ENCODE results near the gene EIF3K.

The EIF3K gene

DNA sequence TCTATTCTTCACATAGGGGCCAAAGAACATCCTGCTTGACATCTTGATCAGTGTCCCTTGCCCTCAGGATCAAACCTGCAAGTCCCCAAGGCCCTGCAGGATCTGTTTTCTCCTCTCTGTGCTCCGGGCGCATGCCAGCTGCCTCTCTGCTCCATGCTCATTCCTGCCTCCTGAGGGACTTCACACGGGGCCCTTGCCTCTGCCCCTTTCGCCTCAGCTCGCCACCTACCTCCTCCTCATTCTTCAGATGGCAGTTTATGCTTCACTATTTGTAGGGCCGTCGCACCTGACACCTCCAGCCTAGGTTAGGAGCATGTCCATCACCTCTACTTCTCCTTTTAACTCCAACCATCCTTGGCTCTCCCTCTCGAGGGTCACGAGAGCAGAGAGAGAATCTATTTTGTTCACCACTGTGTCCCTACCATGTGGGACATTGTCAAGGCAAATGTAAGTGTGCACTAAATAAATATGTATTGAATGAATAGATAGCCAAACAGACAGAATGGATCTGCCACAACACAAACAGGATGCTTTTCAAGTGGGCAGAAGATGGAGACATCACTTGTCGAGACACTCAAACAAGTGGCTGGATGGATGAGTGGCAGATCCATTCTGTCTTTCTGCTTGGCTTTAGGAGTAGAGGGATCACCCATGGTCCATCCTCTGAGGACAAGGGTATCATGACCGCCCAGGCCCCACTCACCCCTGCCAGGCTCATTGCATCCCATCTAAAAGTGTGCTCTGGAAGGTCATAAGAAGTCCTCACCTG lies 58.1 kb downstream of the EIF3K start:
- intact Hi-C loops (cut with DNase I), result no loop called here
- DNase-seq, result no peak

DNA sequence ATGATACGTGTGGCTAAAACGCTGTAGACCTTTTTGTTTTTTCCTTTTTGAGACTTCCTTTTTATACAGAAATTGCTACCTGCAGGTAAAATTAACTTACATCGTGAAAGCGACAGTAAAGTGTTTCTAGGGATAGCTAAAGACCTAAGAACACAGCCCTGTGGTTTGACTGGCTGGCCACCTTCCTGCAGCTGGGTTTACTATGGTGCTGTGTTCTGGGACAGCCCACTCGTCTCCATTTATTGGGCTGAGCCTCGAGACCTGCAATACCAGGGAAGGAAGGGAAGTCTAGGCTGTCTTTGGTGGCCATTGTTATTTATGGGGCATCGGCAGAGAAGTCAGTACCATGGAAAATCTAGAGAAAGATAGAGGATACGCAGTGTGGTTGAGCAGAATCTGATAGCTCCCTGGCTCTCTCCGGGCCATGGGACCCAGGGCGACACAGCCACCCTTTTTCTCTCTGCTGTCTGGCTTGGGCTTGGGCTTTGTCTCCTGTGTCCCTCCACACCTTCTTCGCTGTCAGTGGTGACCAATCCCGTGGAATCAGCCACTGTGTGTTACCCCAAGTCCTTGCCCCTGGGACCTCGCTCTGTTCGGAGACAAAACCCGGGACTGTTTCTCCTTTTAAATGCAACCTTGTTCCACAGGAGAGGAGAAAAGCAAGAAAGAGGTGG lies 59.4 kb downstream of the EIF3K start:
- intact Hi-C loops (cut with DNase I), result no loop called here
- no peak for DNase-seq

DNA sequence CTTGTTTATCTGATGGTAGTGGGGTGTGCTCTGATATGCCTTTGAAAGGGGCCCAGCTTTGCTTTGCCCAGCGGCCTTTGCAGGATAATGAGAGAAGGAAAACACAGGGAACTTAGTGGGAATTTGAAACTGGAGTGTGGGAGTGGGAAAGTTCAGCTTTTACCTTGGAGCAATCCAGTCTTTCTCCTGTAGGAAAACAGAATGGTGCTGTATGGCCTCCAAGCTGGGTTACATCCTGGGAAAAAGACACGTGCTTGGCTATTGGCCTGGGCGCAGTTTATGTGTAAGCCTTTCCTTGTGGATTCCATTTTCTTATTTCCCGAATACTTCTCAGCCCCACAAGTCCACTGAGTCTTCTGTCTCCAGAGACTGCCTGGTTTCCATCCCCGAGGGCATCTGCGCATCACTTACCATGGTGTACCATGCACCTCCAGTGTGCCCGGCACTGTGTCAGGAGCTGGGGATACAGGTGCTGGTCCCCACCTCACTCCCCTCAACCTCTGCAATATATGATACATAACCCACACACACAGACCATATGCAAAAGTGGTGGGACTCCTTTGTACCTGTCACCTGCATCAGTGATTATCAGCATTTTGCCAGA lies 60.0 kb downstream of the EIF3K start:
- DNase-seq, result no peak
- intact Hi-C loops (cut with DNase I), result no loop called here

DNA sequence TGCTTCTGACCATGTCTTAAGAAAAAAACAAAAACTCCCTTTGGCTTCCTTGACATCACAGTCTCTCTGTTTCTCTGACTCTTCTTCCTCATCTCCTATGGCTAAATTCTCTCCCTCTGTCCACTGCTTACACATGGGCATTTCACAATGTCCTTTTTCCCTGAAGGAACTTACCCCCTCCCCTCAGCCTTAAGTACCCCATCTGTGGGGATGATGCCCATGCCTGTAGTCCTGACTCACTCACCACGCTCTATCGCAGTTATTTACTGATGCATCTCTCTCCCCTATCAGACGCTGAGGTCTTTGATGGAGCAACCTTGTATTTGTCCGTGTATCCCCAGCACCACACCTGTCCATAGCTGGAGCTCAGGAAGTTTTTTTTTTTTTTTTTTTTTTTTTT lies 60.9 kb downstream of the EIF3K start:
- DNase-seq, result no peak
- intact Hi-C loops (cut with DNase I), result no loop called here

DNA sequence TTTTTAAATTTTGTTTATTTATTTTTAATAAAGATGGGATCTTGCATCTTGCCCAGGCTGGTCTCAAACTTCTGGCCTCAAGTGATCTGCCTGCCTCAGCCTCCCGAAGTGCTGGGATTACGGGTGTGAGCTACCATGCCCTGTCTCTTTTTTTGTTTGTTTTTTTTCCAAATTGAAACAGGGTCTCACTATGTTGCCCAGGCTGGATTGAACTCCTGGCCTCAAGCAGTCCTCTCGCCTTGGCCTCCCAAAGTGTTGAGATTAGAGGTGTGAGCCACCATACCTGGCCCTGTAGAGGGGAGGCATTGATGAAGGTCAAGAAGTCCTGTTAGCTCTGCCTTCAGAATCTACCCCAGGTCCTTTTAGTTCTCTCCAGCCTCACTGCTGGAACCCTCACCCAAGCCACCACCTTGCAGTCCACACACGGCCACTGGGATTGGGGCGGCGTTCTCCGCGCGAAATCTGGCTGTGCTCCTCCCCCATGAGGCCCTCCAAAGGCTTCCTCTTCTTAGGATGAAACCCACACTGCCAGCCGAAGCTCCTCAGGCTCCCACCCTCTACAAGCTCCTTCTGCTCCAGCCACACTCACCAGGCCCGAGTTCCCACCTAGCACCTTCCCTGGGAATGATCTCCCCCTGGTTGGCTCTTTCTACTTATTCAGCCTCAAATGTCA lies 63.3 kb downstream of the EIF3K start:
- DNase-seq, result no peak
- intact Hi-C loops (cut with DNase I), result no loop called here

DNA sequence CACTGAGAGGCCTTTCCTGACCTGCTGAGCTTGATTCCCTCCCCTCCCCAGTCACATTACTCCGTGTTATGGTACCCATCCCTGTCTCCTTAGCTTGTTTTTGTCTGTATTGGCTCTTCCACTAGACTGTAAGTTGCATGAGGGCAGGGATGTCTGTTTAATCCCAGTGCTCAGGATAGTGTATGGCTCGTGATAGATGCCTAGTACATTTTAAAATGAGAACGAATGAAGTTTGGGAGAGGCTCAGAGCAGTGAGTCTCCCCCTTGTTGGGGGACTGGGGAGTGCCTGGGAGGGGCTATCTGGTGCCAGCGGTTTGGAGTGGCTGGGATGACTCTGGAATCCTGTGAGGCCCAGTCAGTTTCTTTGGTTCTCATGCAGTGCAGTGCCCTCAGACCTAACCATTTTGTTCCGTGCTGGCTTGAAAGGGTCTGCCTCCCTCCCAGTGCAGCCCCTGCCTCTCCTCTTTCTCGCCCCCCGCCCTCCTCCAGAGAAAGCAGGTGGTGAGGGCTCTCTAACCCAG lies 63.9 kb downstream of the EIF3K start:
- intact Hi-C loops (cut with DNase I), result no loop called here

DNA sequence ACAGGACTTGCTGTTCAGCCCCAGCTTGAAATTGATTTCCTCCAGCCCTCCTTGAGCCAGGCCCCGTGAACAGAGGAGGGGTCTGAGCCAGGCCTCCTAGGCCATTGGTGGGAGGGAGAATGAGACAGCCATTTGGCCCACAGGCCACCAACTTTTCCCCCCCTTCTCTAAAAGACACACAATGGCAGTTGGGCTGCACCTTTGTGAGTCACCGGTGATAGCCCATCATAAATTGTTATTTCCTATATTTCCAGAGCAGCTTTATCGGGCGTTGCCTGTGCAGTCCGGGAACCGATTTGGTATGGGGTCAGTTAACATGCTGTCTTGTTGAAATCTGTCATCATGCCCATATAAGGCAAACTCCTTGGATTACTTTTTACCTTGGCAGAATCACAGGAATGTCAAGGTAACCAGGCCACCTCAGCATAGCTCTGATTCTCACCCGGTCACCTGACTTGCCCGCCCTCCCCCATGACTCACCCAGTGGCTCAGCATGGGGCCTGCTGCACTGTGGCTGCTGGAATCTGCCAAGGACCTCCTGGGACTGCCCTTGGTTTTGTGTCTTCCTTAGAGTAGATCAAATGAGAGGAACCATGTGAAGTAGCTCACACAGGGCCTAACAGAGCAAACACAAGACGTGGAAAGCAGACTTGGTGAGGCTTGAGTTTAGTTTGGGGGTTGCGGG lies 64.5 kb downstream of the EIF3K start:
- DNase-seq, result peak in 37 of 42 donors; percentile 27 to 88 (median 67)
- intact Hi-C loops (cut with DNase I), result no loop called here

More for the DNA sequence above, 63.9 kb downstream of the EIF3K start:
- DNase-seq, result no peak

DNA sequence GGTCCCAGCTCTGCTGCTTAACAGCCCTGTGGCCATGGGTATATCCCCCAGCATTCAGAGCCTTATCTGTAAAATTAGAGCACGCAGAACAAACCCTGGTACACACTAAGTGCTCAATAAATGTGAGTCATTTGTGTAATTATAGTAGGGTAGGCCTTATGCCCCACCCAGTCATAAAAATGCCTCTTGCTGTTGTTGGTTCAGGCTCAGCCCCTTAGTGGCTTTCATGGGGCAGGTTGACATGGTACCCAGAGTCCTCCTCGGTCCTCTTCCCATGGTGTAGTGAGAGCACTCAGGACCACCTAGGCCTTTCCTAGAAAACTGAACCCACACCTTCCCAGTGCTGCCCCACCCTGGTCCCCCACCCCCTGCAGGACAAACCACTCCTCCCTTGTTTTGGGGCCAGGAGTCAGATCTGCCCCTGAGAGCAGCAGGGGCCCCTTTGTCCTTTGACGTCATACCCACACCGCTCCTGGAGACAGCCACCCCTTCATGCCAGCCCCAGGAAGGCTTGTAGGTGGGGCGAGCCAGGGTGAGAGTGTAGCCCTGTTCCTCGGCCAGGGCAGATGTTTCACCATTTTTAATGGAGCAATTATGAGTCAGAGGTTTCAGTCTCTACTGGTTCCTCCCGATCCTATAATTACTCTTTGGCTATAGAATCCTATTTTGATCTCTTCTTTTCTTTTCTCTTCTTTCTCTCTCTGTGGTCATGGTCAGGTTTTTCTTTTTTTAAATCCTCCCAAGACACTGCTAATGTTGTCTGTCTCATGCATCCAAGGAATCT lies 65.3 kb downstream of the EIF3K start:
- intact Hi-C loops (cut with DNase I), result no loop called here
- DNase-seq, result no peak

DNA sequence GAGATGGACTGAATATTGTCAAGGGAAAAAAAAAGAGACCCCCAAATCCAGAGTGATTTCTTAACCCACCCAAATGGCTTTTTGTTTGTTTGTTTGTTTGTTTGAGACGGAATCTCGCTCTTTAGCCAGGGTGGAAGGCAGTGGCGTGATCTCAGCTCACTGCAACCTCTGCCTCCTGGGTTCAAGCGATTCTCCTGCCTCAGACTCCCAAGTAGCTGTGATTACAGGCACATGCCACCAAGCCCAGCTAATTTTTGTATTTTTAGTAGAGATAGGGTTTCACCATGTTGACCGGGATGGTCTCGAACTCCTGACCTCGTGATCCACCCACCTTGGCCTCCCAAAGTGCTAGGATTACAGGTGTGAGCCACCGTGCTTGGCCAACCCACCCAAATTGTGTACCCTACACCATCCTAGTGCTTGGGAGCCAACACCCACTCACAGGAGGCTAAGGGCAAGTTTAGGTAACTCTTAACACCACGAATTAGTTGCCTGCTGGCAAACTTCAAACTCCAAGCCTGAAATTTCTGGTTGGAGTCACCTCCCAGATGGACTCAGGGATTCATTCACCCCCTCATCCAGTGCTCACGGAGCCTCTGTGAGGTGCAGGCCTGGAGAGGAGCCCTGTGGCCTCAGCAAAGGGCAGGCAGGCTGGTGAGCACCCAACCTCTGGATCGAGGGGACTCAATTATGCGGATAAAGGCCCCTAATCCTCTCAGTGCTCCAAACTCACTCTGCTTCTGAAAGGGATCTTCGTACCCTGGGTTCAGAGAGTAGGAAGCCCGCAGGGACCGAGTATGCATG lies 66.1 kb downstream of the EIF3K start:
- intact Hi-C loops (cut with DNase I), result no loop called here
- DNase-seq, result no peak

DNA sequence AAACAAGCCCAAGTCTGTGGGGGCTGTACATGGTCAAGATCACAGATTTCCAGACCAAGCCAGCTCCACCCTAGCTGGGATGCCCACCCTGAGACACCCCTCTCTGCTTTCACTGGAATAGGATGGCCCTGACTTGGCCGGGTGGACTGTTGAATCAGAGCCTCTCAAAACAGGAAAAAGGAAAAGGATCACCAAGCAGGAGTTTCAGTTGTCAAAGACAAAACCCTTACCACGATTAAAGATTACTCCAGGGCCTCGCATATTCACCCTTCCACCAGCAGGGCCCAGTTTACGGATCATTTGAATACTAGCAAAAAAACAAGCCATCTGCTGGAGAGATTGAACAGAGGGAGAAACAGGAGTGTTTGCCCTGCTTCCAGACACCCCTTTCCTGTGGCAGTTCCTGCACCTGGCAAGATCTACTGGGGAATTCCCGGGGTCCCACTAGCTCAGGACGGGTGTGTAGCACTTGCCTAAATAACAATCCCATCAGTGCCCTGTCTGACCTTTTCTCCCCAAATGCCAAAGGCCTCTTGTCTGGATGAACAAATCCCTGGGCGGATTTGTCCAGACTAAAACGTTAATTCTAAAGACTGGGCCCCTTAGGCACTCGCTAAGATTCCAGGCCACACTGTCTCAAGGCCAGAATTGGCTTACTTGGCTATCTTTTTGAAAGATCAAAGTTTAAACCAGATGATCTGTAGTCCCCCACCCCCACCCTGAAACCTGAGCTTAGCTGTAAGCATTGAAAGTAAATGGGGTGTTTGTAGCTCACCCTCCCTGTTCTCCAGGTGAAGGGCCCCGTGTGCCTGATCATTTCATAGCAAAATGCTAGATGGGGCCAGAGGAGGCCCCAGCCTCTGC lies 66.9 kb downstream of the EIF3K start:
- no peak for DNase-seq
- intact Hi-C loops (cut with DNase I), result no loop called here

DNA sequence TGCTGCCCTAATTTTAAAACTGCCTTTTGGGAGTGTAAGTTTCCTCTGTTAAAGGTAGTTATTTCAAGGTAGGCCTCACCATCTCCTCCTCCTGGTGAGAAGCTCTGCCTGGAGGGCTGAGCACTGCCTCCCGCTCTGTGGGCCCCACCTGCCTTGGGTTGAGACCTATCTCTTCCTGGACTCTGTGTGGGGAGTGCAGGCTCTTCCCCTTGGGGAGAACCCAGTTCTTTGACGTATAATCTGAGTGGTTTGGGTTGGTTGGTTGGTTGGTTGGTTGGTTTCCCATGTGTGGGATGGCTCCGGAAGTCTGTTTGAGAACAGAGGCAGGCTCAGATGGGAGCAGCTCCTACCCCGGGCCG lies 67.5 kb downstream of the EIF3K start:
- no peak for DNase-seq
- intact Hi-C loops (cut with DNase I), result no loop called here

Data from head of caudate nucleus (tissue), 42 donors.